ENCODE results near the gene MT1M. TPM values are rescaled to one million over a fixed set of nuclear protein-coding genes. Genes with fewer than 3 reads are reported as not detected.

Gene MT1M
- total and polyA plus RNA-seq, 2 donors from 2014 or later = 15.3 to 27.9 TPM

GRCh38 chr16:56606476-56607108 is 25.9 kb upstream of the MT1M start:
- no peaks in the 10 kb centered on the region for H3K27me3 ChIP-seq (ENCODE audit: control insufficient read depth, insufficient read depth, low read length)
- no peaks in the 10 kb centered on the region for H3K9me3 ChIP-seq (ENCODE audit: control insufficient read depth in 2 of 3, insufficient read depth in 1 of 3, low read length in 3 of 3)
- FAIRE-seq = no peak
- peak overlapping the region in 1 of 3 donors; percentile 0 for H3K9ac ChIP-seq (ENCODE audit: low read length in 3 of 3)
- H3K4me3 ChIP-seq (ENCODE audit: low read length in 3 of 3) = peak overlapping the region in 1 of 3 donors; percentile 4
- H3K36me3 ChIP-seq (ENCODE audit: control insufficient read depth in 2 of 3, insufficient read depth in 3 of 3, low read length in 3 of 3) = no peaks in the 10 kb centered on the region
- H3K4me1 ChIP-seq (ENCODE audit: control insufficient read depth in 2 of 3, insufficient read depth in 2 of 3, low read depth in 1 of 3, low read length in 3 of 3) = peaks cover 0 to 30% (median 17%) of the 10 kb centered on the region in 3 donors
- peak in 3 of 5 donors; percentile 51 to 85 (median 68) for DNase-seq
- peak overlapping the region; percentile 94 to 96 for H3K27ac ChIP-seq (ENCODE audit: low read depth in 2 of 2, low read length in 2 of 2)
- TF ChIP-seq, protein P1, sequence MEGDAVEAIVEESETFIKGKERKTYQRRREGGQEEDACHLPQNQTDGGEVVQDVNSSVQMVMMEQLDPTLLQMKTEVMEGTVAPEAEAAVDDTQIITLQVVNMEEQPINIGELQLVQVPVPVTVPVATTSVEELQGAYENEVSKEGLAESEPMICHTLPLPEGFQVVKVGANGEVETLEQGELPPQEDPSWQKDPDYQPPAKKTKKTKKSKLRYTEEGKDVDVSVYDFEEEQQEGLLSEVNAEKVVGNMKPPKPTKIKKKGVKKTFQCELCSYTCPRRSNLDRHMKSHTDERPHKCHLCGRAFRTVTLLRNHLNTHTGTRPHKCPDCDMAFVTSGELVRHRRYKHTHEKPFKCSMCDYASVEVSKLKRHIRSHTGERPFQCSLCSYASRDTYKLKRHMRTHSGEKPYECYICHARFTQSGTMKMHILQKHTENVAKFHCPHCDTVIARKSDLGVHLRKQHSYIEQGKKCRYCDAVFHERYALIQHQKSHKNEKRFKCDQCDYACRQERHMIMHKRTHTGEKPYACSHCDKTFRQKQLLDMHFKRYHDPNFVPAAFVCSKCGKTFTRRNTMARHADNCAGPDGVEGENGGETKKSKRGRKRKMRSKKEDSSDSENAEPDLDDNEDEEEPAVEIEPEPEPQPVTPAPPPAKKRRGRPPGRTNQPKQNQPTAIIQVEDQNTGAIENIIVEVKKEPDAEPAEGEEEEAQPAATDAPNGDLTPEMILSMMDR (IDR thresholded peaks at IDR 0.05; ENCODE audit: borderline replicate concordance, extremely low read depth, insufficient read depth) = no peak
- intact Hi-C loops (cut with DNase I) = loop anchor here (10.0 kb wide), 1 partner anchor 78 kb away; the partner anchor contains the start of gene MT1X

DNA sequence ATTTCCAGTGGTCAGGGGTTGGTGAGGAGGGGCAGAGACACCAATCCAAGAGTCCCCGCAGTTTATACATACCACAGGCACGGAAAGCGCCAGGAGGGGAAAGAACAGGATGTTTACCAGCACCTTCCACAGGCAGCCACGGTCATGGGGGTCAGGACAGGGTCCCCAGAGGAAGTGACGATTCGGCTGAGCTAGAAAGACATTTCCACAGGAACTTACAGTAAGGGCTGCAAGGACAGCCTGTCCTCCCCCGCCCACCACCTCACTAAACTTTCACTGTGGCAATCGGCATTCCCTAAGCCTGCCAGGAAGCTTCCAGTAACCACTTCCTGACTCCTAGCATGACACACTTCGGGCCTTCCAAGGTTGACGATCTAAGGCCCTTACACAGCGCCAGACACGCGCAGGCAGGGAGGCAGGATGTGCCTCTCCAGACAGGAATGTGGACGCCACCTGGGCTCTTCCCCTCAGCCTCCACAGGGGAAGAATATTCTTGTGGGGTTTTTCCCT is 25.3 kb upstream of the MT1M start:
- Histone ChIP-seq H3K4me3 (ENCODE audit: low read length in 3 of 3) (peak overlapping the region in 1 of 3 donors; percentile 92), H3K9me3 (ENCODE audit: control insufficient read depth in 2 of 3, insufficient read depth in 1 of 3, low read length in 3 of 3) (no peaks in the 10 kb centered on the region), H3K27ac (ENCODE audit: low read depth in 2 of 2, low read length in 2 of 2) (peak overlapping the region; percentile 94 to 96), H3K27me3 (ENCODE audit: control insufficient read depth, insufficient read depth, low read length) (no peaks in the 10 kb centered on the region), H3K4me1 (ENCODE audit: control insufficient read depth in 2 of 3, insufficient read depth in 2 of 3, low read depth in 1 of 3, low read length in 3 of 3) (peaks cover 0 to 32% (median 17%) of the 10 kb centered on the region in 3 donors), H3K9ac (ENCODE audit: low read length in 3 of 3) (peak overlapping the region in 1 of 3 donors; percentile 38), H3K36me3 (ENCODE audit: control insufficient read depth in 2 of 3, insufficient read depth in 3 of 3, low read length in 3 of 3) (no peaks in the 10 kb centered on the region)
- FAIRE-seq (no peak), DNase-seq (peak; percentile 65 to 95 (median 71))
- TF ChIP-seq, protein P1 (IDR thresholded peaks at IDR 0.05; ENCODE audit: borderline replicate concordance, extremely low read depth, insufficient read depth) = no peak
- intact Hi-C loops (cut with DNase I) = loop anchor here (10.0 kb wide), 1 partner anchor 78 kb away; the partner anchor contains the start of gene MT1X

DNA sequence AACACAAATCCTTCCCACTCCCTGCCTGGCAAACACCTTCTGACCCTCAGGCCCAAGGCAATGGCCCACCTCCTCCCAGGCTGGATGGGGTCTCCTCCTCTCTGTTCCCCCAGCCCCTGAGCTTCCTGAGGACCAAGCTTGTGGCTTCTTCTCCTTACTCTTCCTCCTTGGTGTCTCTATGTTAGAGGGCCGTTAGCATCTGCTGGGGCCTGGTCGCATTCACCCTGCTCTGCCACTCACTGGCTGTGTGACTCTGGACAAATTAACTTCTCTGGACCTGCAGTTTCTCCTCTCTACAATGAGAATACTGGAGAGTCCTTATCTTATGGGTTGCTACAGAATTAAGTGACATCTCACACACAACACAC is 24.8 kb upstream of the MT1M start:
- TF ChIP-seq, protein P1 (IDR thresholded peaks at IDR 0.05; ENCODE audit: borderline replicate concordance, extremely low read depth, insufficient read depth) = no peak
- DNase-seq (no peak), FAIRE-seq (no peak)
- Histone ChIP-seq H3K9ac (ENCODE audit: low read length in 3 of 3) (peak overlapping the region in 1 of 3 donors; percentile 38), H3K9me3 (ENCODE audit: control insufficient read depth in 2 of 3, insufficient read depth in 1 of 3, low read length in 3 of 3) (no peaks in the 10 kb centered on the region), H3K4me3 (ENCODE audit: low read length in 3 of 3) (peak overlapping the region in 2 of 3 donors; percentile 59 to 92), H3K27me3 (ENCODE audit: control insufficient read depth, insufficient read depth, low read length) (no peaks in the 10 kb centered on the region), H3K36me3 (ENCODE audit: control insufficient read depth in 2 of 3, insufficient read depth in 3 of 3, low read length in 3 of 3) (no peaks in the 10 kb centered on the region), H3K27ac (ENCODE audit: low read depth in 2 of 2, low read length in 2 of 2) (peak overlapping the region; percentile 94 to 96), H3K4me1 (ENCODE audit: control insufficient read depth in 2 of 3, insufficient read depth in 2 of 3, low read depth in 1 of 3, low read length in 3 of 3) (peaks cover 0 to 32% (median 17%) of the 10 kb centered on the region in 3 donors)
- intact Hi-C loops (cut with DNase I) = loop anchor here (10.0 kb wide), 1 partner anchor 77 kb away; the partner anchor contains the start of gene MT1X

Data from kidney (tissue), 14 donors.